Astrocyte (in vitro differentiated cells and primary cell): ENCODE results near the gene PPP1R7. TPM values are rescaled to one million over a fixed set of nuclear protein-coding genes. Genes with fewer than 3 reads are reported as not detected.

Source experiments
- DNase-seq: peaks from one replicate; pipeline ENCODE4 v3.0.0-alpha.2; 2010; ENCODE audit warnings: low read depth
- FAIRE-seq: peaks from 2 replicates; lab custom pipeline; 2011; peaks lifted over from hg19 to GRCh38; lab: Jason Lieb, UNC
- H2AFZ ChIP-seq: 2 replicates; pipeline ENCODE4 v1.6.0; 2012; ENCODE audit warnings: low read depth, low read length, inconsistent platforms
- H3K27ac ChIP-seq: 2 replicates; pipeline ENCODE4 v1.5.1; 2011; ENCODE audit warnings: low read depth, low read length, inconsistent platforms
- H3K27me3 ChIP-seq: 2 replicates; pipeline ENCODE4 v1.6.0; 2011; ENCODE audit warnings: low read length, inconsistent platforms; ENCODE audit not compliant: insufficient read depth
- H3K36me3 ChIP-seq: 2 replicates; pipeline ENCODE4 v1.5.1; 2011; ENCODE audit warnings: low read length, inconsistent platforms; ENCODE audit not compliant: insufficient read depth
- H3K4me1 ChIP-seq: 2 replicates; pipeline ENCODE4 v1.5.1; 2011; ENCODE audit warnings: low read length, inconsistent platforms; ENCODE audit not compliant: insufficient read depth
- H3K4me2 ChIP-seq: 2 replicates; pipeline ENCODE4 v1.6.0; 2012; ENCODE audit warnings: low read length, inconsistent platforms
- H3K4me3 ChIP-seq: 2 replicates; pipeline ENCODE4 v1.5.1; 2011; ENCODE audit warnings: low read depth, mild to moderate bottlenecking, low read length, inconsistent platforms; ENCODE audit not compliant: insufficient read depth
- H3K79me2 ChIP-seq: 2 replicates; pipeline ENCODE4 v1.6.0; 2012; ENCODE audit warnings: mild to moderate bottlenecking, low read length, inconsistent platforms; ENCODE audit not compliant: insufficient read depth
- H3K9ac ChIP-seq: 2 replicates; pipeline ENCODE4 v1.6.0; 2012; ENCODE audit warnings: mild to moderate bottlenecking, low read length, inconsistent platforms
- H3K9me3 ChIP-seq: 2 replicates; pipeline ENCODE4 v1.5.1; 2012; ENCODE audit warnings: low read depth, mild to moderate bottlenecking, low read length, inconsistent platforms; ENCODE audit not compliant: insufficient read depth
- H4K20me1 ChIP-seq: 2 replicates; pipeline ENCODE4 v1.6.0; 2012; ENCODE audit warnings: low read length, inconsistent platforms; ENCODE audit not compliant: insufficient read depth
- H3K27ac Mint-ChIP-seq: one replicate; pipeline ENCODE4 v1.8.0; 2021; ENCODE audit warnings: mild to moderate bottlenecking, mixed read lengths; ENCODE audit not compliant: unreplicated experiment
- H3K27me3 Mint-ChIP-seq: one replicate; pipeline ENCODE4 v1.8.0; 2021; ENCODE audit warnings: low read depth, mixed read lengths; ENCODE audit not compliant: unreplicated experiment
- H3K36me3 Mint-ChIP-seq: one replicate; pipeline ENCODE4 v1.8.0; 2021; ENCODE audit warnings: low read depth, mixed read lengths; ENCODE audit not compliant: unreplicated experiment
- H3K4me1 Mint-ChIP-seq: one replicate; pipeline ENCODE4 v1.8.0; 2021; ENCODE audit warnings: low read depth, mixed read lengths; ENCODE audit not compliant: unreplicated experiment
- H3K4me3 Mint-ChIP-seq: one replicate; pipeline ENCODE4 v1.8.0; 2021; ENCODE audit warnings: mild to moderate bottlenecking, moderate library complexity, mixed read lengths; ENCODE audit not compliant: unreplicated experiment
- H3K9me3 Mint-ChIP-seq: one replicate; pipeline ENCODE4 v1.8.0; 2021; ENCODE audit warnings: mild to moderate bottlenecking, mixed read lengths; ENCODE audit not compliant: unreplicated experiment
- CTCF ChIP-seq: IDR thresholded peaks from 2 replicates; pipeline ENCODE4 v1.5.1; 2011; ENCODE audit warnings: low read depth, mild to moderate bottlenecking, inconsistent platforms, low read length, moderate library complexity; ENCODE audit not compliant: insufficient read depth
- EZH2 ChIP-seq: IDR thresholded peaks from 2 replicates; pipeline ENCODE4 v1.6.1; 2012; ENCODE audit warnings: mild to moderate bottlenecking, low read length, inconsistent platforms; ENCODE audit not compliant: insufficient read depth
- total RNA-seq: library from RNA; stranded (reverse); gene quantifications from 2 replicates; pipeline ENCODE4 v1.2.1, GENCODE V29; 2021

Gene PPP1R7
- total RNA-seq, 1 donor from 2014 or later: 53.4 TPM

- no peaks in the 10 kb centered on the region for H3K79me2 ChIP-seq
- no peak overlapping the region for H3K4me2 ChIP-seq
- H3K27ac Mint-ChIP-seq: no peak overlapping the region
- DNase-seq (no peak), FAIRE-seq (no peak)
- no peak overlapping the region for H3K4me3 ChIP-seq
- H3K36me3 ChIP-seq: no peaks in the 10 kb centered on the region
- H3K27ac ChIP-seq: no peak overlapping the region
- H3K9ac ChIP-seq: no peak overlapping the region
- H4K20me1 ChIP-seq: no peaks in the 10 kb centered on the region
- H3K36me3 Mint-ChIP-seq: peaks cover 12% of the 10 kb centered on the region
- no peaks in the 10 kb centered on the region for H3K9me3 ChIP-seq
- H3K9me3 Mint-ChIP-seq: no peaks in the 10 kb centered on the region
- no peaks in the 10 kb centered on the region for H3K4me1 ChIP-seq
- no peaks in the 10 kb centered on the region for H3K27me3 ChIP-seq
- H3K4me3 Mint-ChIP-seq: no peak overlapping the region
- H2AFZ ChIP-seq: no peak overlapping the region
- H3K4me1 Mint-ChIP-seq: no peaks in the 10 kb centered on the region
- H3K27me3 Mint-ChIP-seq: peaks cover 6% of the 10 kb centered on the region
- TF ChIP-seq EZH2: no peak
- TF ChIP-seq CTCF: no peak
These were observed 35.7 kb downstream of the PPP1R7 start for GRCh38 chr2:241185961-241186360.

GRCh38 chr2:241187101-241187917 lies 37.0 kb downstream of the PPP1R7 start:
- H3K27ac ChIP-seq: no peak overlapping the region
- FAIRE-seq: no peak
- peaks cover 5% of the 10 kb centered on the region for H3K36me3 Mint-ChIP-seq

More at GRCh38 chr2:241187101-241187917, 37.0 kb downstream of the PPP1R7 start:
- Histone ChIP-seq H3K36me3 (no peaks in the 10 kb centered on the region), H3K4me2 (no peak overlapping the region), H3K4me3 (no peak overlapping the region), H3K9me3 (no peaks in the 10 kb centered on the region), H3K9ac (no peak overlapping the region), H3K27me3 (no peaks in the 10 kb centered on the region), H4K20me1 (no peaks in the 10 kb centered on the region), H3K4me1 (no peaks in the 10 kb centered on the region), H2AFZ (no peak overlapping the region), H3K79me2 (no peaks in the 10 kb centered on the region)
- H3K27me3 Mint-ChIP-seq: peaks cover 12% of the 10 kb centered on the region
- no peak for DNase-seq
- TF ChIP-seq EZH2 (no peak), CTCF (no peak)
- no peaks in the 10 kb centered on the region for H3K9me3 Mint-ChIP-seq
- H3K4me3 Mint-ChIP-seq: no peak overlapping the region
- no peak overlapping the region for H3K27ac Mint-ChIP-seq
- H3K4me1 Mint-ChIP-seq: no peaks in the 10 kb centered on the region
